HG03439 (cell line): Measurements from ENCODE around the gene DCP1B.

Experiments used
- ATAC-seq: cut with Tn5 transposase; IDR thresholded peaks from one replicate; pipeline ENCODE4 v1.9.1; 2021; ENCODE audit warnings: mild to moderate bottlenecking, moderate library complexity; ENCODE audit not compliant: unreplicated experiment

Gene DCP1B

GRCh38 chr12:1936406-1937320, 67.6 kb downstream of the DCP1B start:
- no peak for ATAC-seq

- no peak for ATAC-seq
Measured at GRCh38 chr12:1935700-1936378, 68.4 kb downstream of the DCP1B start.

- no peak for ATAC-seq
Measured at GRCh38 chr12:1935242-1935641, 69.0 kb downstream of the DCP1B start.

- no peak for ATAC-seq
Measured at GRCh38 chr12:1934831-1935230, 69.4 kb downstream of the DCP1B start.

- ATAC-seq, result no peak
Measured at GRCh38 chr12:1934068-1934467, 70.2 kb downstream of the DCP1B start.

- ATAC-seq, result no peak
Measured at GRCh38 chr12:1933342-1934051, 70.8 kb downstream of the DCP1B start.

GRCh38 chr12:1932264-1932777, 71.9 kb downstream of the DCP1B start:
- no peak for ATAC-seq

- ATAC-seq, result no peak
Measured at GRCh38 chr12:1931642-1932041, 72.6 kb downstream of the DCP1B start.

- no peak for ATAC-seq
Measured at GRCh38 chr12:1930803-1931597, 73.3 kb downstream of the DCP1B start.

- no peak for ATAC-seq
Measured at GRCh38 chr12:1929985-1930802, 74.1 kb downstream of the DCP1B start.

GRCh38 chr12:1929241-1929984, 74.8 kb downstream of the DCP1B start:
- no peak for ATAC-seq

GRCh38 chr12:1928439-1929121, 75.7 kb downstream of the DCP1B start:
- ATAC-seq, result no peak

- ATAC-seq, result no peak
Measured at GRCh38 chr12:1927751-1928351, 76.4 kb downstream of the DCP1B start.

GRCh38 chr12:1927051-1927680, 77.1 kb downstream of the DCP1B start:
- no peak for ATAC-seq

- ATAC-seq, result no peak
Measured at GRCh38 chr12:1926251-1926657, 78.0 kb downstream of the DCP1B start.

- no peak for ATAC-seq
Measured at GRCh38 chr12:1925684-1926006, 78.6 kb downstream of the DCP1B start.

GRCh38 chr12:1924996-1925683, 79.1 kb downstream of the DCP1B start:
- ATAC-seq, result no peak
